CD4-positive, alpha-beta T cell treated with Interleukin-21 for 1 hour (primary cell): ENCODE data around the gene APBA1.
"Not testable (repeated sequence)": the region's sequence is repeated elsewhere in the genome, so short reads cannot be mapped to it uniquely, and the experiment has no call there.

Source experiments
- DNase-seq: peaks from one replicate; pipeline ENCODE4 v3.0.0-alpha.2; 2020

Gene APBA1

GRCh38 chr9:69470186-69470977 lies 201.8 kb downstream of the APBA1 start:
- no peak for DNase-seq

- no peak for DNase-seq
Measured at GRCh38 chr9:69469136-69469535, 203.0 kb downstream of the APBA1 start.

GRCh38 chr9:69468380-69468779 lies 203.8 kb downstream of the APBA1 start:
- no peak for DNase-seq

- DNase-seq = no peak
Measured at GRCh38 chr9:69466151-69466550, 206.0 kb downstream of the APBA1 start.

GRCh38 chr9:69465473-69465872 lies 206.7 kb downstream of the APBA1 start:
- no peak for DNase-seq

- no peak for DNase-seq
Measured at GRCh38 chr9:69463497-69464068, 208.6 kb downstream of the APBA1 start.

- DNase-seq = no peak
Measured at GRCh38 chr9:69462394-69462793, 209.8 kb downstream of the APBA1 start.

GRCh38 chr9:69461103-69461887 lies 210.9 kb downstream of the APBA1 start:
- no peak for DNase-seq

GRCh38 chr9:69460012-69460411 lies 212.2 kb downstream of the APBA1 start:
- DNase-seq = no peak

- DNase-seq = no peak
Measured at GRCh38 chr9:69458176-69458575, 214.0 kb downstream of the APBA1 start.

GRCh38 chr9:69456201-69456600 lies 216.0 kb downstream of the APBA1 start:
- no peak for DNase-seq

- no peak for DNase-seq
Measured at GRCh38 chr9:69455311-69455710, 216.9 kb downstream of the APBA1 start.

- no peak for DNase-seq
Measured at GRCh38 chr9:69454321-69454720, 217.8 kb downstream of the APBA1 start.

- no peak for DNase-seq
Measured at GRCh38 chr9:69453746-69454145, 218.4 kb downstream of the APBA1 start.

- DNase-seq = no peak
Measured at GRCh38 chr9:69452110-69452782, 219.9 kb downstream of the APBA1 start.

GRCh38 chr9:69446496-69446895 lies 225.7 kb downstream of the APBA1 start:
- DNase-seq = no peak

- no peak for DNase-seq
Measured at GRCh38 chr9:69445251-69445650, 226.9 kb downstream of the APBA1 start.

GRCh38 chr9:69444791-69445190 lies 227.4 kb downstream of the APBA1 start:
- no peak for DNase-seq

- no peak for DNase-seq
Measured at GRCh38 chr9:69444021-69444420, 228.2 kb downstream of the APBA1 start.

GRCh38 chr9:69443178-69443577 lies 229.0 kb downstream of the APBA1 start:
- DNase-seq = no peak

- DNase-seq = no peak
Measured at GRCh38 chr9:69442486-69442885, 229.7 kb downstream of the APBA1 start.

GRCh38 chr9:69440254-69440955 lies 231.8 kb downstream of the APBA1 start:
- peak; percentile 24 for DNase-seq

- not testable (repeated sequence) for DNase-seq
Measured at GRCh38 chr9:69439654-69440053, 232.5 kb downstream of the APBA1 start.
